ENCODE results near the gene TMEM8B.

GRCh38 chr9:35870351-35870923, 41.4 kb downstream of the TMEM8B start, which contains the start of gene OR13J1:
- TF ChIP-seq CTCF (IDR thresholded peaks at IDR 0.05 in 2 of 3, conservative IDR thresholded peaks at IDR 0.05 in 1 of 3; ENCODE audit: borderline replicate concordance in 1 of 3, insufficient read depth in 1 of 3, low read depth in 2 of 3, low read length in 2 of 3) (no peak), CEBPB (IDR thresholded peaks at IDR 0.05; ENCODE audit: low read depth) (no peak), SIN3A (IDR thresholded peaks at IDR 0.05; ENCODE audit: low read depth) (no peak), SP1 (IDR thresholded peaks at IDR 0.05; ENCODE audit: low read depth) (no peak), SRF (IDR thresholded peaks at IDR 0.05; ENCODE audit: low read depth) (no peak), POLR2A (IDR thresholded peaks at IDR 0.05; ENCODE audit: borderline replicate concordance, extremely low read depth, insufficient read depth, insufficient read length) (no peak), EGR1 (IDR thresholded peaks at IDR 0.05; ENCODE audit: low read depth) (no peak), JUND (IDR thresholded peaks at IDR 0.05) (no peak), RAD21 (IDR thresholded peaks at IDR 0.05; ENCODE audit: low read depth) (no peak), MAX (IDR thresholded peaks at IDR 0.05) (no peak)
